Astrocyte (in vitro differentiated cells and primary cell): ENCODE measurements around the gene PLPP4.

Experiments used
- EZH2 ChIP-seq: IDR thresholded peaks from 2 replicates; pipeline ENCODE4 v1.6.1; 2012; ENCODE audit warnings: mild to moderate bottlenecking, low read length, inconsistent platforms; ENCODE audit not compliant: insufficient read depth
- TF ChIP-seq, protein P1 (sequence below): IDR thresholded peaks from 2 replicates; pipeline ENCODE4 v1.5.1; 2011; ENCODE audit warnings: low read depth, mild to moderate bottlenecking, inconsistent platforms, low read length, moderate library complexity; ENCODE audit not compliant: insufficient read depth

DNA sequence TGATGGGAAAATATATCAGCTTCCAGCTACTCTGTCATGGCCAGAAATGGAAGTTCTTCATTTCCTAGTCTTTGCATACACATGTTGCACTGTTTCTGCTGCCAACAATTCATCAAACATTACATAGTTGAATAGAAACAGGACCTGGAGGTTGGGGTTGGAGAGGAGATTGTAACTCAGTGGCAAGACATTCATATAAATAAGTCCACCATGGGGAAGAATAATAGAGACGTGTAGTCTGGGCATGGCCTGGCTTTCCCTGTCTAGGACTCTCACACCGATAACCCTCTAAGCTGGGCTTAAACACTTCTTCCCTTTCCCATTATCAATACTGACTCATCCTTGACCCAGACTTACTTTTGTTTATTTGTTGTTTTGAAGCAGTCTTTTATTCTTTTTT, 155.7 kb downstream of the PLPP4 start:
- TF ChIP-seq, protein P1, sequence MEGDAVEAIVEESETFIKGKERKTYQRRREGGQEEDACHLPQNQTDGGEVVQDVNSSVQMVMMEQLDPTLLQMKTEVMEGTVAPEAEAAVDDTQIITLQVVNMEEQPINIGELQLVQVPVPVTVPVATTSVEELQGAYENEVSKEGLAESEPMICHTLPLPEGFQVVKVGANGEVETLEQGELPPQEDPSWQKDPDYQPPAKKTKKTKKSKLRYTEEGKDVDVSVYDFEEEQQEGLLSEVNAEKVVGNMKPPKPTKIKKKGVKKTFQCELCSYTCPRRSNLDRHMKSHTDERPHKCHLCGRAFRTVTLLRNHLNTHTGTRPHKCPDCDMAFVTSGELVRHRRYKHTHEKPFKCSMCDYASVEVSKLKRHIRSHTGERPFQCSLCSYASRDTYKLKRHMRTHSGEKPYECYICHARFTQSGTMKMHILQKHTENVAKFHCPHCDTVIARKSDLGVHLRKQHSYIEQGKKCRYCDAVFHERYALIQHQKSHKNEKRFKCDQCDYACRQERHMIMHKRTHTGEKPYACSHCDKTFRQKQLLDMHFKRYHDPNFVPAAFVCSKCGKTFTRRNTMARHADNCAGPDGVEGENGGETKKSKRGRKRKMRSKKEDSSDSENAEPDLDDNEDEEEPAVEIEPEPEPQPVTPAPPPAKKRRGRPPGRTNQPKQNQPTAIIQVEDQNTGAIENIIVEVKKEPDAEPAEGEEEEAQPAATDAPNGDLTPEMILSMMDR = no peak
- TF ChIP-seq EZH2 = no peak
